ENCODE results near the gene MSH4.
"Not testable (repeated sequence)": the region's sequence is repeated elsewhere in the genome, so short reads cannot be mapped to it uniquely, and the experiment has no call there.

The MSH4 gene

DNA sequence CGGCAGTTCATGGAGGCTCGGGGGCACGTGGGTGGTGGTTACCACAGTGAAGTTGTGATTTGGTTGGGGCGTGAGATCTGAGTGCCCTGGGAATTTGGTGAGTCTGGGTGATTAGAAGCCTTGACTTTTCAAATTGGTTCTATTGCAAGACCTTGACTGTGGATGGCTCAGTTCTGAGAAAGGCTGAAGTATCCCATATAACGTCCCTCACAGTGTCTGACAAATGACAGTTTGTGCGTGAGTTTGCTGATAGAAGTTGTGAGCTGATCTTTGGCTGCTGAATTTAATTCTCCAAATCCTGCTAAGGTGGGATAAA lies 549 bp downstream of the MSH4 start:
- DNase-seq (ENCODE audit: low spot score): no peak

DNA sequence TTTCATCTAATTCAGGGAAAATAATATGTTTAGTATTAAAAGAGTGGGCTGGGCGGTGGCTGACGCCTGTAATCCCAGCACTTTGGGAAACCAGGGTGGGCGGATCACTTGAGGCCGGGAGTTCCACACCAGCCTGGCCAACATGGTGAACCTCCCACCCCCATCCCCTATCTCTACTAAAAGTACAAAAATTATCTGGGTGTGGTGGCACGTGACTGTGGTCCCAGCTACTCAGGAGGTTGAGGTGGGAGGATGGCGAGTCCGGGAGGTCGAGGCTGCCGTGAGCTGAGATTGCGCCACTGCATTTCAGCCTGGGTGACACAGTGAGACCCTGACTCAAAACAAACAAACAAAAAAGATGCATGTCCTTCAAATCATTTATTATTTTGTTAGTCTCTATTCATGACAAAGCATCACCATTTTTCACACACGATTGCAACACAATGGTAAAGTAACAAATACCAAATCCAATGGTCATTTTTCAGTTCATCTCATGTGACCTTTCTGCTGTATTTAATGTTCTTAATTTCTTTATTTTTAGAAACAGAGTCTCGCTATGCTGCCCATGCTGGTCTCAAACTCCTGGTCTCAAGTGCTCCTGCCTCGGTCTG lies 1.0 kb downstream of the MSH4 start:
- DNase-seq (ENCODE audit: low spot score): no peak

DNA sequence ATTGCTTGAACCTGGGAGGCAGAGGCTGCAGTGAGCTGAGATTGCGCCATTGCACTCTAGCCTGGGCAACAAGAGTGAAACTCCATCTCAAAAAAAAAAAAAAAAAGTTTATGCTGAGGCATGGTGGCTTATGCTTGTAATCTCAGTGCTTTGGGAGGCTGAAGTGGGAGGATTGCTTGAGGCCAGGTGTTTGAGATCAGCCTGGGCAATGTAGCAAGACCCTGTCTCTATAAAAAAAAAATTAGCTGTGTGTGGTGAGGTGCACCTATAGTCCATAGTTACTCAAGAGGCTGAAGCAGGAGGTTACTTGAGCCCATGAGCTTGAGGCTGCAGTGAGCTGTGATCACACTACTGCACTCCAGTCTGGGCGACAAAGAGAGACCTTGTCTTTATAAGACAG lies 4.8 kb downstream of the MSH4 start:
- DNase-seq (ENCODE audit: low spot score): not testable (repeated sequence)

DNA sequence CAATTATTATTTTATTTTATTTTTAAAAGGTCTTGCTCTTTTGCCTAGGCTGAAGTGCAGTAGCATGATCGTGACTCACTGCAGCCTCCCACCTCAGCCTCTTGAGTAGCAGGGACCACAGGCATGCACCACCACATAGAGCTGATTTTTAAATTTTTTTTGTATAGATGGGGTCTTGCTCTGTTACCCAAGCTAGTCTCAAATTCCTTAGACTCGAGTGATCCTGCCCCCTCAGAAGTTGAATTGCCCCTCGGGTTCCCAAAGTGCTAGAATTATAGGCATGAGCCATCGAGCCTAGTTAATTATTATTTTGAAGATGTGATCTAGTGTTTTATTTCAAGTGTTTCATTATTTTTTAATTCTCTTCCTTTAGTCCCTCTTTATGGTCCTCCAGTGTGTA lies 12.2 kb downstream of the MSH4 start:
- DNase-seq (ENCODE audit: low spot score): no peak

DNA sequence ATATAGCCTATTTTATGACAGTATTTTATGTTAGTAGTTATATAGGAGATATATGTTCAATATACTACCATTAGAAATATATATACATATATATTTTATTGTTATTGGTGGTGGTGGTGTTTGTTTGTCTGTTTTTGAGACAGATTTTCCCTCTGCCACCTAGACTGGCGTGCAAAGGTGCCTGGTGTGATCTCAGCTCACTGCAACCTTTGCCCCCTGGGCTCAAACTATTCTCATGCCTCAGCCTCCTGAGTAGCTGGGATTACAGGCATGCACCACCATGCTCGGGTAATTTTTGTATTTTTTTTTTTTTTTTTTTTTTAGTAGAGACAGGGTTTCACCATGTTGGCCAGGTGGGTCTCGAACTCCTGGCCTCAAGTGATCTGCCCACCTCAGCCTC lies 13.4 kb downstream of the MSH4 start:
- DNase-seq (ENCODE audit: low spot score): not testable (repeated sequence)

DNA sequence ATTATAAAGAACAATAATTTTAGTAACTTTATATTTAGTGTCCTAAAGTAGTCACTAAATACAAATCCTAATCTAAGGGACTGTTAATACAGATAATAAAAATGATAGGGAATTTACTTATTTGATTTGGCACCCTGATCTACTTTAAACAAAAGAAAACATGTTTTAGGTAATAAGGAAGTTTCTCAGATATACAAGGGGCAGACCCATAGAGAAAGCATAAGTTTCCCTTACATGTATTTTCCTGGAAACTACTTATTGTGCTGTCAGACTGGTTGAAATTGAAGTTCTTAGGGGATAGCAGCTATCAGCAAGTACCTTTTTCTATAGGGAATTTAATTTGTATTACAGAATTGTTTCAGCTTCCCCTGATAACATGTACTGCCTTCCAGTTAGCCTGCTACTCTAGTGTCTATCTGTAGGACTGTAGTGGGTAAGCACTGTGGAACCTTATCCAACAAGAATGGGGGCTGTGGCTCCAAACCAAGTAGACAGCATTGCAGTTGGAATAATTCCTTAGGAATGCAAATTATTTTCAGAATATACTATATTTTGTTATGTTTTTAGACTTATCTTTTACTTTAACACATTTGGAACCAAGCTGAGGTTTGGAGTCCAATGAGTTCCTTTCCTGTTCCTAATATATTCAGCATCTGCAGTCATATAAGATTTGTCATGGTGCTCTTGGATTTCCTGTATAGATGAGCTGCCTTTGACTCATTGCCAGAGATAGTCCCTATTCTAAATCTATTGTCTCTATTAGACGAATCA lies 14.7 kb downstream of the MSH4 start:
- no peak for DNase-seq (ENCODE audit: low spot score)

DNA sequence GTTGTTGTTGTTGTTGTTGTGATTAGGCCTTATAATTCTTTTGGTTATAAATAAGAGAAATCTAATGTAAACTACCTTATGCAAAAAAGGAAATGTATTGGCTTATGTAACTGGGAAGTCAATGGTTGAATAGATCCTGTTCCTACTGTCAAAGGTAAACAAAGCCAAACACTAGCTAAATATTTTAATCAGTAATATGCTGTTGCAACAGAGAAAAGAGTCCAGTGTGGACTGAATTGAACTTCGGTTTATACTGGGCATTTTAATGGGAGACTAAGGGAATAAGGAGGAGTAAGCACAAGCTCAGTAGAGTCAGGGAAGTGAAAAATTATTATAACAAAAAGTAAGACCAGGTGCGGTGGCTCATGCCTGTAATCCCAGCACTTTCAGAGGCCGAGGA lies 15.4 kb downstream of the MSH4 start:
- no peak for DNase-seq (ENCODE audit: low spot score)

DNA sequence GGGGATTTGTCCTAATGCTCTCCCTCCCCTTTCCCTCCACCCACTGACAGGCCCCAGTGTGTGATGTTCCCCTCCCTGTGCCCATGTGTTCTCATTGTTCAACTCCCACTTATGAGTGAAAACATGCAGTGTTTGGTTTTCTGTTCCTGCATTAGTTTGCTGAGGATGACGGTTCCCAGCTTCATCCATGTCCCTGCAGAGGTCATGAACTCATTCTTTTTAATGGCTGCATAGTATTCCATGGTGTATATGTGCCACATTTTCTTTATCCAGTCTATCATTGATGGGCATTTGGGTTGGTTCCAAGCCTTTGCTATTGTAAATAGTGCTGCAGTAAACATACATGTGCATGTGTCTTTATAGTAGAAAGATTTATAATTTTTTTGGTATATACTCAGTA lies 26.9 kb downstream of the MSH4 start:
- not testable (repeated sequence) for DNase-seq (ENCODE audit: low spot score)

DNA sequence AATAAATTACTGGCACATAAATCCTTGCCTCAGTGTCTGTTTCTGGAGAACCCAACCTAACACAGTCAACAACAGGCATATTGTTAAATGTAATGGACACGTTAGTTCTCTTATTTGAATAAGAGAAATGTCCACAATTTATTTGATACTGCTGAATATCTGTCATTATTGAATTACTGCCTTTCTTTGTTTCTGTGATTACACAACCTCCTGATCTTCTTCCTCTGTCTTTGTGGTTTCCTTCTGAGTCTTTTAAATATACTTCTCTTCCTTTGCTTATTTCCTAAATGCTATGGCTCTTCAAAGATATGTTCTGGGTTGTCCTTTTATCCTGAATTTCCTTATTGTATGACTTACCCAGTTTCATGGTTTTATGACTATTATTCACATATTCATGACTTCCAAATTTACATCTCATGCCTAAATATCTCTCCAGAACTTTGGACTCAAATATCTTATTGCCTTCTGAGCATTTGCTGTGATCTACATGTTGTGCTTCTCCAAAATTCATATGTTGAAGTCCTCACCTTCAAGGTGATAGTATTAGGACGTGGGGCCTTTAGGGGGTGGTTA lies 39.9 kb downstream of the MSH4 start:
- DNase-seq (ENCODE audit: low spot score): no peak

DNA sequence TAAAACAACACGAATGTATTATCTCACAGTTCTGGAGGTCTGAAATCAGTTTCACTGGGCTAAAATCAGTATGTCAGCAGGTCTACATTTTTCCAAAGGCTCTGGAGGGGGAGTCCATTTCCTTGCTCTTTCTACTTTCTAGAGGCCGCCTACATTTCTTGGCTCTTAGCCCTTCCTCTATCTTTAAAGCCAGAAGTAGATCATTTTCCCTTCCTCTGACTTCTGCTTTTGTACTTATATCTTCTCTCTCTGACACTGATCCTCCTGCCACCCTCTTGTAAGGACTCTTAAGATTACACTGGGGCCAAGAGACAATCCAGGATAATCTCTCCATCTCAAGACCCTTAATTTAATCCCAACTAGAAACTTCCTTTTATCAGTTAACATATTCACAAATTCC lies 41.4 kb downstream of the MSH4 start:
- no peak for DNase-seq (ENCODE audit: low spot score)

DNA sequence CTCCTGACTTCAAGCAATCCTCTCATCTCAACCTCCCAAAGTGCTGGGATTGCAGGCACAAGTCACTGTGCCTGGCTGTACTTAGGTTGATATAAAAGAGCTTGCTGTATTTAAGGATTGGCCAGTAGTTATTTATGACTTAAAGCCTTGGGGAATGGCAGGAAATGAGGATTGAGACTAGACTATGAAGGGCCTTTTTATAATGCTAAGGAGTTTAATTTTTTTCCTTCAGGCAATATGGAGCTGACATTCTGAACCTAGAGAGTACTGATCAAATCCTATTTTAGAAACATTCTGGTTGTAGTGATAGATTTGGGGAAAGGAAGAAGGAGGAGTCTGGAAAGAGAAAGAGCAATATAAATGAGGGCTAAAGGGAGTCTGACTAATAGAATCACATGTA lies 44.7 kb downstream of the MSH4 start:
- no peak for DNase-seq (ENCODE audit: low spot score)

DNA sequence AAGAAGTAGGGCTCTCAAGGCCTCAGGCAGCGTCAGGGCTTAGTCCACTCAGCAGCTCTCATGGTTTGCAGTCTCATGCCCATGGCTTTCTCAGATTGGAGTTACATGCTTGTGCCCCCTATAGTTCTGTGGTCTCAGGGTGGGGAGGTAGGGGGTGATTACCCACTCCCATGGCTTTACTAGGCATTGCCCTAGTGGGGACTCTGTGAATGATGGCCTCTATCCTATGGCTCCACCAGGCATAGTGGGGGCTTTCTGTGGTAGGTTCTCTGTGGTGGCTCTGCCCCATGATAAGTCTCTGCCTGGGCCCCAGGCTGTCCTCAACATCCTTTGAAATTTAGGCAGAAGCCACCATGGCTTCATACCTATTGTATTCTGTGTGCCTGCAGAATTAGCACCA lies 48.9 kb downstream of the MSH4 start:
- DNase-seq (ENCODE audit: low spot score): no peak

DNA sequence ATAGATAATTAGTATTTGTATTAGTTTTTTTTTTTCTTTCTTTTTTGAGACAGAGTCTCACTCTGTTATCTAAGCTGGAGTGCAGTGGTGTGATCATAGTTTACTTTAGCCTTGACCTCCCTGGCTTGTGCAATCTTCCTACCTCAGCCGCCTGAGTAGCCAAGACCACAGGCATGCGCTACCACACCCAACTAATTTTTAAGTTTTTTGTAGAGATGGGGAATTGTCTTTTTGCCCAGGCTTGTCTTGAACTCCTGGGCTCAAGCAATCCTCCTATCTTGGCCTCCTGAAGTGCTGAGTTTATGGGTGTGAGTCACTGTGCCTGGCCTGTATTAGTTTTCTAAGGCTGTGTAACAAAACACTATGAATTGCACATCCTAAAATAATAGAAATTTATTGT lies 58.3 kb downstream of the MSH4 start:
- DNase-seq (ENCODE audit: low spot score): no peak

DNA sequence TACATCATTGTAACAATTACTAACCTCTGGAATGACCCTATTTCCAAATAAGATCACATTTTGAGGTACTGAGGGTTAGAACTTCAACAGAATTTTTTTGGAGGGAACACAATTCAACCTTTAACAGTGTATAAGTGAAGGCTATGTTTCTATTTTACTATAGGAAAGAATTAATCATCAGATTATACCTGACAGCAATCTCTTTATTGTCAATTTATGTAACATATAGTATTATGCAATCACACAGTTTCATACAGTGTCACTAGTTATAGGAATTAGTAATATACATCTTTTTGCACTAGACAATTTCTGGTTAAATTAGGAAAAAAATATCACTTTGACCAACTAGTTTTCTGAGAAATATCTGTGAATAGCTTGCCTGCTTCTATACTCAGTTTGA lies 59.1 kb downstream of the MSH4 start:
- no peak for DNase-seq (ENCODE audit: low spot score)

DNA sequence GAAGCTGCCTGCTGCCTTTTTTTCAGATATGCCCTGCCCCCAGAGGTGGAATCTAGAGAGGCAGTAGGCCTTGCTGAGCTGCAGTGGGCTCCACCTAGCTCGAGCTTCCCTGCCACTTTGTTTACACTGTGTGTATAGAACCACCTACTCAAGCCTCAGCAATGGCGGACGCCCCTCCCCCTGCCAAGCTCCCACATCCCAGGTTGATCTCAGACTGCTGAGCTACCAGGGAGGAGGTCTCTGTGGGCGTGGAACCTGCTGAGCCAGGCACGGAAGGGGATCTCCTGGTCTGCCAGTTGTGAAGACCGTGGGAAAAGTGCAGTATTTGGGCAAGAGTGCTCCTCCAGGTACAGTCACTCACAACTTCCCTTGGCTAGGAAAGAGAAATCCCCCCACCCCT lies 65.1 kb downstream of the MSH4 start:
- DNase-seq (ENCODE audit: low spot score): no peak

DNA sequence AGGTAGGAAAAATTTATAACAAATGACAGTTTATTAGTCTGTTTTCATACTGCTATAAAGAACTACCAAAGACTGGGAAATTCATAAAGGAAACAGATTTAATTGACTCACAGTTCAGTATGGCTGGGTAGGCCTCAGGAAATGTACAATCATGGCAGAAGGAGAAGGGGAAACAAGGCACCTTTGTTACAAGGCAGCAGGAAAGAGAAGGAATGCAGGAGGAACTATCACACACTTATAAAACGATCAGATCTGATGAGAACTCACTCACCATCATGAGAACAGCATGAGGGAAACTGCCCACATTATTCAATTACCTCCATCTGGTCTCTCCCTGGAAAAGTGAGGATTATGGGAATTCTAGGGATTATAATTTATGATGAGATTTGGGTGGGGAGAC lies 74.3 kb downstream of the MSH4 start:
- DNase-seq (ENCODE audit: low spot score): no peak

DNA sequence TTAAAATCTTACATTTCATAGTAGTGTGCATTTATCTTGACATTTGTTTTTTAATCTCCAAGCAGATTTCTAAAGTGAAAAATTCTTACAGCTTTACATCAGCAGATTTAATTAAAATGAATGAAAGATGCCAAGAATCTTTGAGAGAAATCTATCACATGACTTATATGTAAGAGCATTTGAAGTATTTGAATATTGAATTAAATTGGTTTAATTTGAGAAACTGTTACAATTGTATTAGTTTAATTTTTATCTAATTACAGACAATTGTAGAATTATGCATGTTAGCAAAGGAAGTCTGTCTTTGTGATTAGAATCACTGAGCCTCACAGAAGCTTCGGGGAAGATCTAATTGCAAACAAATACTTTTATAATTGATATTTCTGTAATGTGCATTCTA lies 83.3 kb downstream of the MSH4 start:
- DNase-seq (ENCODE audit: low spot score): no peak

DNA sequence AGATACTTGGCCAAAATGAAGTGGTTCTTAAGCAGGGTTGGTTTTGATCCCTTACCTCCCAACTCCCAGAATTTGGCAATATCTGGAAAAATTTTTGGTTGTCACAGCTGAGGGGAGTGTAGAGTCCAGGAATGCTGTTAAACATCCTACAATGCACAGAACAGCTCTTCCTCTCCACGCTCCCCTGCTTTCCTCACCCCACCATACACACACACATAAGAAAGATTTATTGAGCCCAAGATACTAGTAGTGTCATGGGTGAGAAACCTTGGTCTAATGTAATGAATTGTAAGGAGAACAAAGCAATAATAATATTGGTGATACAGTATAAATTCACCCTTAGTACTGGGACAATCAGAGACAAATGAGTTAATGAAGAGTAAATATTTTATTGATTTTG lies 87.8 kb downstream of the MSH4 start:
- DNase-seq (ENCODE audit: low spot score): no peak

DNA sequence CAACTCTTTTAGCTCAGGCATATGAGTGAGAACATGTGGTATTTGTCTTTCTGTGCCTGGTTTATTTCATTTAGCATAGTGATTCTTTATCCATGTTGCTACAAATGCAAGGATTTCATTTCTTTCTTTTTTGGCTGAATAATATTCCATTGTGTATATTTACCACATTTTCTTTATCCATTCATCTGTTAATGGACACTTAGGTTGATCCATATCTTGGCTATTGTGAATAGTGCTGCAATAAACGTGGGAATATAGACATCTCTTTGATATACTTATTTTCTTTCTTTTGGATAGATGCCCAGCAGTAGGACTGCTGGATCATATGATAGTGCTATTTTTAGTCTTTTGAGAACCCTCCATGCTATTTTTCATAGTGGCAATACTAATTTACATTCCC lies 104.7 kb downstream of the MSH4 start:
- no peak for DNase-seq (ENCODE audit: low spot score)

DNA sequence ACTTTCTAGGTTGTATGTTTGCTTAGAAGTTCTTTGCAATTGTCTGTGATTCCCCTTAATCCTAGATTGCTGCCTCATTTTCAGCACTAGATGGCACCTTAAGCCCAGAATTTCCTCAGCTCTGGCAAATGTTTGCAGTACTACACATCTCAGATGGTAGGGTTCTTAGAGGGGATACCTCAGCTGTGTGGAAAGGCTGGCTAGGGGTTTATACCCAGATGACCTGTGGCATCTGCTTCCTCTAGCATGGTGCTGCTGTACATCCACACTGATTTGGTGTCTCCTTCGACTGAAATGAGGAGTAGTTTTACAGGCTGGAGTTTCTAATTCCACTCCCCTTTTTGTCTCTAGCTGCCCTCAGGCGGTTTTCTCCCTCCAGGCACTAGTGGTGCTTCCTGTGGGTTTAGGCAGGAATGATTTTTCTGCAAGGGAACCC lies 112.1 kb downstream of the MSH4 start:
- DNase-seq (ENCODE audit: low spot score): peak; percentile 45

DNA sequence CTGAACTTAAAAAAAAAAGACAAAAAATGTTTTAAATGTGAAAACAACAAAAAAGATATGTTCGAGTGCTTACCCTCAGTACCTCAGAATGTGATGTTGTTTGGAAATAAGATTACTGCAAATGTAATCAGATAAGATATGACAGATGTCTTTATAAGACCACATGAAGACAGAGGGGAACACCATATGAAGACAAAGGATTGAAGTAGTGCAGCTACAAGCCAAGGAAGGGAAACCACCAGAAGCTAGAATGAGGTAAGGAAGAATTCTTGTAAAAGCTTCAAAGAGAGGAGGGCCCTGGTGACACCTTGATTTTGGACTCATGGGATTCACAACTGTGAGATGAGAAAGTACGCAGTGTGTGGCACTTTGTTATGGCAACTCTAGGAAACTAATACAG lies 120.2 kb downstream of the MSH4 start:
- DNase-seq (ENCODE audit: low spot score): no peak

DNA sequence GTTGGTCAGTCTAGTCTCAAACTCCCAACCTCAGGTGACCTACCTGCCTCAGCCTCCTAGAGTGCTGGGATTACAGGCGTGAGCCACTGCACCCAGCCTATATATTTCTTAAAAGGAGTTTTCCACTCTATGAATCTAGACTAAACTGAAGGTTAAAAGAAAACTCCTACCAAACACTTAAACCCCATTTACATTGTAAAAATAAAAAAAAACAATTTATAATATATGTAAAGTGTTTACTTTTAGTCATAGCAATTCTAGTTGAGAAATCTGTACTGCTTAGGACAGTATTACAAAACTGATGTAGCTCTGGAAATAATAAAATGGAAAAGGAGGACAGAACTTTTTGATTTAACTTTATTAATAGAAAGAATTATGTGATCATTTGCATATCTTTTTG lies 126.0 kb downstream of the MSH4 start:
- DNase-seq (ENCODE audit: low spot score): no peak

DNA sequence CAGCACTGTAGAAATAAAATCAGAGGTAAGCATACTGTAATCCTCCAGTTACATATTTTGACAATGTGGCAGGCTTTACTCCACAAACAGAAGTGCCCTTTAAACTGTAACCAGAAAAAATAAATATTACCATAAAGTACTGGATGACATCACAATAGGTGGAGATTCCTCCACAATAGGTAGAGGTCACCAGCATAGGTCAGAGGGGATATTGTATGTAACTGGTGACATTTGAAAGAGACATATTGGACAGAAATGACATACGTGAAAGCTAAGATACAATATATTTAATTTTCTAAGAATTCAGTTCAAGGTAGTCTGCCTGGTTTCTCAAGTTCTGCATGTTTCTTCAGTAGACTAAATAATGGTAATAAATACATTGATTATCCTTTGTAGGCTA lies 135.6 kb downstream of the MSH4 start, which contains the start of gene ASB17:
Gene ASB17, minus strand, starts transcription at position 101 of the 400 bp plus-strand sequence. CDS start 113 bp downstream, outside the sequence.
- DNase-seq (ENCODE audit: low spot score): no peak

DNA sequence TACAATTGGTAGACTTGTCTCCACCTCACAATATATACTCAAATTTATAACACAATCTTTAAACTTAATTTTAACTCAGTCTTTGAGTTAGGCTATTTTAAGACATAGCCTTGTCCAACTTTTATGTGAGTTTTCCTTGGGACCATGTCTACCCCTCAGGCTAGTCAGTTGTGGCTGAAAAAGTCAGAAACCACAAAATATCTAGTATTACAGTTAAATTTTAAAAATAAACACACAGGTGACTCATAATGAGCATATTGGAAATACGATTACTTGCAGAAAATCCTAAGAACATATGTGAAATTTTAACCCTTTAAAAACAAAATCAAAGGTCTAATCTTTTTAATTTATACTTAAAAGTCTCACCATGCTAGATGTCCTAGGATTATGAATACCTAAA lies 140.4 kb downstream of the MSH4 start:
- no peak for DNase-seq (ENCODE audit: low spot score)
